GM19043 (cell line): ENCODE measurements around the gene GPANK1.

Source experiments
- ATAC-seq: cut with Tn5 transposase; IDR thresholded peaks from one replicate; pipeline ENCODE4 v1.9.1; 2021; ENCODE audit warnings: low read depth; ENCODE audit not compliant: unreplicated experiment

The GPANK1 gene

GRCh38 chr6:31691564-31692108 lies 26.8 kb upstream of the GPANK1 start:
- ATAC-seq, result no peak

GRCh38 chr6:31691078-31691463 lies 26.3 kb upstream of the GPANK1 start:
- ATAC-seq, result no peak

DNA sequence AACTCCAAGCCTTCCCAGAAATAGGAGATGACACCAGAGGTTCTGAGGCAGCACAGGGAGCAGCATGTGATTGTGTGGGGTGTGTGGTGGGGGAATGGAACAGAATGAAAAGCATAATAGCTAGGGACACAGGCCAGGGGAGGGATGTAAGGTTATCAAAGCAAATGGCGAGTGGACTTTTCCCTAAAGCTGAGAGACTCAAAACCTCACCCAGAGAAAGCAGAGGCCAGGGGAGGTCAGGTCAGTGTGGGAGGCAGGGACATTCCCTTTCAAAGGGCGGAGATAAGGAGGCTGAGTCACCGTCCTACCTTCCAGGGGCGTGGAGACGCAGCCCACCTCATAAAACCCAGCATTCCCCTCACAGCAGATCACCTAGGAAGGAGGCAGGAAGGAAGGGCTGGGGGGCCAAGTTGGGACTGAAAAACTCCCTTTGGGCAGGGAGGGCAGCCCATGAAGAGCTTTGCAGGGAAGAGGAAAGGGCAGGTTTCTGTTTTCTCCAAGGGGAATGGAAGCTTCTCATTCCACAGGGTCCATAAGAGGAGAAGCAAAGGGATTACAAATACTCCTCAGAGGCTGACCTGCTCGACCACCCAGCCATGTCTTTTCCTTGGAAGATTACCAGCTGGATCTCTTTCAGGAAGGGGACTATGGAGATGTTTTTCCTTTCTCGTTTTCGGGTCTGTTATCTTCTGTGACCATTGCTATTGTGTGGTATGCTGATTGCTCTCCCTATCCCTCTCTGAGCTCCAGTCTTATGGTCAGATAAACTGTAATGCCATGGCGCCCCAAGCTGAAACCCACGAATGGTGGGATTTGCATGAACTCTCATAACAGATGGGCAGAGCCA lies 25.7 kb upstream of the GPANK1 start:
- no peak for ATAC-seq

DNA sequence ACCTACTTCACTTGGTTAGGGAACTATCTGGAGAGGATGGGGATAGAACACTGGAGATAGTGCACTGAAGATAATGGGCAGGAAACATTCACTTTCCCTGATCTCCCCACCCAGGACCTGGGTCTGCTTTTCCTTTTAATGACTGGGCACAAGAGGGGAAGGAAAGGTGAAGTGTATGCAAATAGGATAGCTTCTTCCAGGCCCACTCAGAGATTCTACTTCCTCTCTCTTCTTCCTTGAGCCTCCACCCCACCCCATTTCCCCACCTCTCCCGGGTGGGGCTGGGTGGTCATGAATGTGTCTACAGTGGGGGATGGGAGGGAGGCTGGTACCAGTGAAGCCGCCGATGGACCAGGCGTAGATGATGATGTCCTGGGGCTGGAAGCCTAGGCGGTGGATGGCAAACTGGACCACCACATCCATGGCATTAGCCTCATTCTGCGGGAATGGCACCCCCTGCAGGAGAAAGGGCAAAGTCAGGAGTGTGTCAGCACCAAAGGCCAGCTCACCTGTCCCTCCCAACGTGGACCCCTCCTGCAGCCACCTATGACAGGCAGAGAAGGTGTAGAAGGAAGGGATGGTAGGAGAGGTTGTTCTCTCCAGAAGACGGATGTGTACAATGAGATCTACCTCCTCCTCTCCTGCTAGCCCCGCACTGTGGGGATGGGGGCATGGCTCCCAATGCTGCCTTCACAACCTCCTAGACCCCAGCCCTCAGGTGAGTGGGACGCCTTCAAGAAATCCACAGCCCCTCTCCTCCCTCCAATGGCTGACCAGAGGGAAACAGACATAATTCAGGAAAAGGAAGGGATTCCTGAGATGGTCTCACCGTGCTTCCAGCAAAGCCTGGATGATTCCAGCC lies 24.7 kb upstream of the GPANK1 start:
- ATAC-seq, result no peak

- ATAC-seq, result no peak
Measured at GRCh38 chr6:31687860-31688693, 23.3 kb upstream of the GPANK1 start.

DNA sequence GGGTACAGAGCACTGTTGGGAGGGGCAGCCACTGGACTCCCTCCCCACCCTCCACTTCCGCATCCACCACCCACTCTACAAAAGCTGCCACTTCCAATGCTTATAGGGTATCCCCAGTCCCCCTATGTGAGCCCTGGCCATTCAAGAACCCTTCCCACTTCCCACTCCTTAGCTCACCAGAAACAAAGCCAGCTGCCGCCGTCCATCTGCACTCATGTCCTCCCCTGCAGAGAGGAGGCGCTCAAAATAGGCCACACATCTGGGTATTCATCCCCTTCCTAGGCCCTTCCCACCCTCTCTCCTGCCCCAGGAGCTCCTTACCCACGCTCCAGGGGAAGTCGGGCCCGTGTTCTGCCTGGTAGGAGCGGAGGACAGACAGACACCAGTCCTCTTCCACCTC lies 22.5 kb upstream of the GPANK1 start:
- no peak for ATAC-seq

- ATAC-seq, result no peak
Measured at GRCh38 chr6:31686483-31686882, 21.7 kb upstream of the GPANK1 start.

DNA sequence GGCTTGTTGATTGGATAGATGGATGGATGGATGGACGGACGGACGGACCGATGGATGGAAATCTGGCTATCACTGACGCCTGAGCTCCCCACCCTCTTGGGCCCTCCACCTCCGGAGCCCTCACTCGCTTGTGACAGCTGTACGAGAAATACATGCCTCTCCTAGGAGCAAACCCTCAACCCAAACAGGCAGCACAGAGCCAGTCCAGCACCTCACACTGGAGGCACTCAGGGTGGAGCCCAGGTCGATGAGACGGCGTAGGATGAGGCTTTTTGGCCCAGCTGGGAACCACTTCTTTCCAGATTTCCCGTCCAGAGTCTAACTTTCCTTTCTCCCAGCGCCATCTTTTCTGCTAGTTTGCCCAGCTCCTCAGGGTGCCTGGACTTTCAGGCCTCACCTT lies 18.8 kb upstream of the GPANK1 start:
- ATAC-seq, result no peak

DNA sequence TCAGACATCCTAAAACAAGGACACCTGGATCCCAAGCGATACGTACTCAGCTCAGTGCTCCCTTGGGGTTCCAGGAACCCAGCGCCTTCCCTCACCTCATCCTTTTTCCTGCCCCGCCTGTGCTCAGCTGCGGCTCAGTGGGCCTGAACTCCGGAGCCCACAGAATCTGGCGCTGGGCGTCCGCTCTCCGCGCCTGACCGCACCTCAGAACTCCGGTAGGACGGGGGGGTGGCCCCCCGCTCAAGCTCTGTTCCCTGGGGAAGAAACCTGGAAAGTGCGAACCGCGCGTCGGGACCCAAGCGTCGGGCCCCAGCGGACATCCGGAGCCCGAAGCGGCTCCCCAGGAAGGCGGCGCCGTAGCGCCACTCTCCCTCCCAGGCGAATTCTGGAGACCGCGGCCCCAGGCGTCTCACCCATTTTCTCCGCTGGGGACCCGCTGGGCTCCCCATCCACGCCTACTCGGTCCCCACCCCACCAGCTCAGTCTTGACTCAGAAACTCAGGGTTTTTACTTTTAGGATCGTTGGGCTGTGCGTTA lies 16.4 kb upstream of the GPANK1 start:
- ATAC-seq, result no peak

DNA sequence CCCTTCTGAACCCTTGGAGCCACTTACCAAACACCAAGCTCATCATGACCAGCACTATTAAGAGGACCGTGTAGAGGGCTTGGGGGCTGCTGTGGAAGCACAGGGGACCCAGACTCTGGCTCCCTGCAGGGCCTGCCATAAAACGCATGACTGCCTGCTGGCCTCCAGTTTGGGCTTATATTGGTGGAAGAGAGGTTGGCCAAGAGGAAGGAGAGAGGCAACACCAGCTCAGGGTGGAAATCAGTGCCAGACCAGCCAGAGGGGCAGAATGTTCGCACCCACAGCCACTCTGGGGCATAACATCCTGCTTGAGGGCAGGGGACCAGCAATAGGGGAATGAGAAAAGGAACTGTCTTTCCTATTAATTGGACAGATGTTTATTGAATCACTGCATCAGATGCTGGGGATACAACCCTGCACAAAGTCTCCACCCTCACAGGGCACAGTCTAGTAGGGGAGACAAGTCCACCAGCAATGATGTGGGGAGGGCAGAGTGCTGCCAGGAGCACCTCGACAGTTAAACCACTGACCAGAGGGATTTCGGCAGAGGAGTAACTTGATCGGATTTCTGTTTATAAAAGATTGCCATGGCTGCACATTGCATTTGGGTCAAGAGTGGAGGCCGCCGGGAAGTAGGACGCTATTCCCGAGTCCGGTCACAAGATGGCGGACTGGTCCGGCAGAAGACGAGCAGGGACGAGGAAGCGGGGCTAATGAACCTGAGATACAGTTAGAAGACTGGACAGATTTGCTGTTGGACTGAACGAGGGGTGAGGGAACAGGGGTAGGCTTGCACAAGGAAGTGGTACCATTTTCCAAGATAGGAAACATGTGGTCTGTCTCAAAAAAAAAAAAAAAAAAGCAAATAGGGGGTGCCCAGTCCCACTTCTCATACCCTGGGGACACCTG lies 15.7 kb upstream of the GPANK1 start, which contains the start of gene LY6G5C:
Gene LY6G5C, minus strand, starts transcription at position 842 of the 909 bp plus-strand sequence. Its CDS starts 694 bp downstream, at position 148.
- no peak for ATAC-seq

GRCh38 chr6:31677955-31678354 lies 13.2 kb upstream of the GPANK1 start:
- ATAC-seq, result no peak

DNA sequence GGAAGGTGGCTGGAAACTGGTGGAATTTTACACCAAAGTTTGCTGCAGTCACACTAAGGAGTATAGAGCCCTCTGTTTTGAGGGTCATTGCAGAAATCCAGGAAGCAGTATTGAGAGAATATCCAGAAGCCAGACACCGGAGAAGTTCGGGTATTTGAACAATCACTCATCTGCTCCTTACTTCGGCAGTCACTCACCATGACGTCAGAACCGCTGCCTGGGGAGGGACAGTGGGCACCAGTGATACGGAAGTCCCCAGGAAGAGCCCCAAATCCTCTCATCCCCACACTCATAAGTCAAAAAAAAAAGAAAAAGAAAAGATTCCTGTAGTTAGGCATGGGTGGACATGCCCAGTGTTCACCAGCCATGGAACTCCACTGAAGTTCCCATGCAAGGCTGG lies 12.1 kb upstream of the GPANK1 start:
- ATAC-seq, result no peak

GRCh38 chr6:31676322-31676903 lies 11.6 kb upstream of the GPANK1 start:
- no peak for ATAC-seq

- no peak for ATAC-seq
Measured at GRCh38 chr6:31669676-31670075, 4.9 kb upstream of the GPANK1 start, which contains the start of gene LY6G5B. TSS of gene LY6G5B (plus strand) at chr6:31669976. CDS start at chr6:31670951, 975 bp downstream.

DNA sequence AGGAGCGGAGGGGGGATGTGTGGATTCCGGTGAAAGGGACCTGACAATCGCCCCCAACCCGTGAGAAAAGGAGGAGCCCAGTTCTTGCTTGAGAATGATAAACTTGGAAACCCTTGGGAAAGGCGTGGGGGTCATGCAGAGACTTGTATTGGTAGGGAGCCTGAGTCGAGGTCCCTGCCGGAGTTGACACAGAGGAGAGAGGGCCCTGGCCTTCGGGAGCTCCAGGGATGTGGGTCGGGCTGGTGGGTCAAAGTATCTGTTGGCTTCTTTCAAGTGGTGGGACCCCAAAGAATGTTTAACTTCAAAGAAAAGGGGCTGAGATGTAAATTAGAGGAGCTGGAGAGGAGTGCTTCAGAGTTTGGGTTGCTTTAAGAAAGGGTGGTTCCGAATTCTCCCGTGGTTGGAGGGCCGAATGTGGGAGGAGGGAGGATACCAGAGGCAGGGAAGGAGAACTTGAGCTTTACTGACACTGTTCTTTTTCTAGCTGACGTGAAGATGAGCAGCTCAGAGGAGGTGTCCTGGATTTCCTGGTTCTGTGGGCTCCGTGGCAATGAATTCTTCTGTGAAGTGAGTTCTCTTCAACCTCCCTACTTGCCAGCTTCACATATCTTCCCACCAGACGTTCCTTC lies 1.7 kb upstream of the GPANK1 start:
- ATAC-seq, result no peak

GRCh38 chr6:31665501-31666336 lies 922 bp upstream of the GPANK1 start, which contains the start of gene CSNK2B:
TSS of gene CSNK2B (plus strand) at chr6:31666080. CDS start at chr6:31666832, 752 bp downstream.
- peak; percentile 81 for ATAC-seq
